Dedifferentiated amniotic fluid mesenchymal stem cell (primary cell): Measurements from ENCODE around the gene CUEDC1.

Source experiments
- DNase-seq: peaks from one replicate; pipeline ENCODE4 v3.0.0-alpha.2; 2016; ENCODE audit errors: extremely low spot score

CUEDC1 gene

DNA sequence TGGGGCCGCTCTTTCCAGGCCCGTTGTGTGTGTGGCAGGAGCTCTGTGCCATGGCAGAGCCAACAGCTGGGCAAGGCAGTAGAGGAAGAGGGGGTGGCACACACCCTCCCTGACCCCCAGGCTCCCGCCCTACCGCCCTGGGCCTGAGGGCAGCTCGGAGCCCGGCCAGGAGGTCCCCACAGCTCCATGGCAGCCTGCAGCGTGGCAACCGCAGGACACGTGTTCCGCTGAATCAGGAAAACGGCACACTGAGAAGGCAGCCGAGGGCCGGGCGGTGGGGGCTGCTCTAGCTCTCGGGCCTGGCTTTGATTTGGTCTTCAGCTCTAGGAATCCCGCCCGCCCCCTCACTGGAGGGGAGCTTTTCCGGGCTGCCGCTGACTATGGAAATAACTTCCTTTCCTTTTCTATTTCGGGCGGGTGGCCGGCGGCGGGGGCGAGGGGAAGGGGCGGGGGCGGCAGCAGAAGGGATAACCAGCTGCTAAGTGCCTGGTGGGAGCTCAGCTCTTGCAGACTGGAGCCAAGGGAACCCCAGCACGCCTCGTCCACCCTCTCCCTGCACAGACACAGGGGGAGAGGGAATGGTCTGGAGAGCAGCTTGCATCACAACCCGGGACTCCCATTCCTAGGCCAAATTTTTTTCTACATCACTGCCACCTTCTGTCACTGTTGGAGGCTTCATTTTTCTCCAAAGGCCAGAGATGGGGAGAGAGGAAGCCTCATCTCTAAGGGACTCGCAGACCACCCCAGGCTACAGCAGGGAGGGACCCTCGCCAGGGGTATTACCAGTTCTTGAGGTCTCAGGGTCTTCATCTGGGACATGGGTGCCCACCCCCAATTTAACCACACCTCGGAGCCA is 80.5 kb downstream of the CUEDC1 start:
- peak; percentile 96 for DNase-seq

DNA sequence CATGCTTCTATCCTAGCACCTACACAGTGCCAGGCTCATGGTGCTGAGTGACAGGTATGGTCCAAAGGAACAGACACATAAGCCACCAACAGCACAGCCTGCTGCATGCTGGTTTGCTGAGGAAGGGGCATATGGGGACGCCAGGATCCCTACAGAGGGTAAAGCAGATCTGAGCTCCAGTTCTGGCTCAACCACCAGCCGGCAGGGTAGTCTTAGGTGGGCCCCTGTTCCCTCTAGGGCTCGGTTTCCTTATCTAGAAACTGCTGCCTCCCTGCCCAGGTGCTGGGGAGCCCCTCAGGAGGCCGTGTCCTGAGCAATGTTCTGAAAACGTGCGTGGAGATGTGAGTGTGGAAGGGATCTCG is 81.2 kb downstream of the CUEDC1 start:
- no peak for DNase-seq

DNA sequence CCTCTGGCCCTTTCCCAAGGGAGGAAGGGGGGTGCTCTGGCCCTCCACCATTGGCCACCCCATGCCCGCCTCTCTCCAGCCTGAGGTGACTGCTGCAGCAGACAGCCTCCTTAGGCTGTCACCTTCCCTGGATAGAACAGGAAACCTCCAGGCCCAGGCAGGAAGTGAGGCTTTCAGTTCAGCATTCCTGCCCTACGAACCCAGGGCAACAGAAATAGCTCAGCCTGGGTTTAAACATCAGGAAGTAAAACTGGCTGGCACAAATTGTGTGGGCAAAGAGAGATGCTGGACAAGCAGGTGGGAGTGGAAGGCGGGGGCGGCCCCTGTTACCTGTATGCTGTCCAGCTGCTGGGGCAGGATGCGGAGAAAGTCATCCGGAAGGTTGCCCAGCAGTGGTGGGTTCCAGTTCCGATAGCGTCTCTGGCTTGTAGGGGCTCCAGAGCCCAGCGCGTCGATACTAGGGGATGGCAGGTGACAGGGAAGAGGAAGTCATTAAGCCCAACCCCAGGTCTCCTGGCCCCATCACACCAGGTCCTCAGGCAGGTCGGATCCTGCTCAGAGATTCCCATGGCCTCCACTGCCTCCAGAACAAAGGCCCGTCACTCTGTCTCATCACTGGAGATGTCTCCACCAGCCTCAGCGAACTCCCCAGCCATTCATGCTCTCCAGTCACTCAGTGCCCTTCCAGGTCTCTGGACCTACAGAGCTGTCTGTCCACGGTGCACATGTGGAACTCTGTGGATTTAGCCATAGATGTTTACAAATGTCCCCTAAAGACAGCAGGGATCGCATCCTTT is 81.8 kb downstream of the CUEDC1 start:
- no peak for DNase-seq

DNA sequence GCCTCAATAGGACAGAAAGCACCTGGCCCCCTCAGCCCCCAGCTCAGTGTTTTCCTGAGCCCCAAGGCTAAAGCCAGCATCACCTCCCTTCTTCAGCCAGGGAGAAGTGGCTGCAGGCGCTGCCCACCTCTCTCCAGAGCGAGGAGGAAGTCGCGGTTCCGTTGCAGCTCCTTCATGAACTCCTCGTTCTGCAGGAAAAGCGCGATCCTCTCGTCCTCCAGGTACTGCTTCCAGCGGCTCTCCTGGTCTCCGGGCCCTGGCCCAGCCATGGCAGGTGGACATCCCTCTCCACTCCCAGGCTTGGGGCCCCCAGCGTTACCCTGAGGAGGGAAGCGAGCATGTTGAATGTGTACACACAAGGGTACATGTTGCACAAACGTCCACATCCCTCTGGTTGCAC is 82.7 kb downstream of the CUEDC1 start:
- no peak for DNase-seq

DNA sequence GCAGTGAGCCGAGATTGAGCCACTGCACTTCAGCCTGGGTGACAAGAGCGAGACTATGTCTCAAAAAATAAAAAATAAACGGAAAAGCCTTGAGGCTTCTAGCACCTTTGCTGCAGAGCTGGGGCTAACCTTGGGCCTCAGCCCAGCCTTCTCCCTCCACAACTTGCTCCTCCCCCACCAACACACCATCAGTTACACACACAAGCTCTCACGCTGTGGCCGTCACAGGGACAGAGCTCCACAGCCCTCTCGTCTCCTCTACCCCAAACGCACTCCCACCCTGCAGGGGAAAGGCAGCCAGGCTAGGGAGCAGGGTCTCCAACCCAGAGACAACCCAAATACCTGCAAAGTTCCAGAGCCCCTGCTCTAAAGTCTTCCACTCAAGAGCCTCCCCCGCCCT is 83.3 kb downstream of the CUEDC1 start:
- no peak for DNase-seq

DNA sequence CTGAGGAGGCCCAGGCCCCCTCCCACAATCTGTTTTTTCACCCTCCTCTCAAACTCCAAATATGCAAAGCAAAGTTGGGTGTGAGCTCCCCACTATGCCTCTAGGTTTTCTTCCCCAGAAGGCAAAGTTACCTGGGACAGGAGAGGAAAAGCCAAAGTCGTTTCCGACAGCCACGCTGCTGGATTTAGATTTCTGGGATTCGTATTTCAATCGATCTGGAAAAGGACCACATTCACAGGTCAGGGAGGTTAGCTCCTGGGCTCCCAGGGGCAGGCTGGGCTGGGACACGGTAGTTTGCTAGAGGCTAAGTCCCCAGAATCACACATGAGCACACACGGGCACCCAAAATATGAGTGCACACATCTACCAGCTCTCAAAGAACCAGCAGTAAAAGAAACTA is 84.1 kb downstream of the CUEDC1 start:
- DNase-seq: no peak

DNA sequence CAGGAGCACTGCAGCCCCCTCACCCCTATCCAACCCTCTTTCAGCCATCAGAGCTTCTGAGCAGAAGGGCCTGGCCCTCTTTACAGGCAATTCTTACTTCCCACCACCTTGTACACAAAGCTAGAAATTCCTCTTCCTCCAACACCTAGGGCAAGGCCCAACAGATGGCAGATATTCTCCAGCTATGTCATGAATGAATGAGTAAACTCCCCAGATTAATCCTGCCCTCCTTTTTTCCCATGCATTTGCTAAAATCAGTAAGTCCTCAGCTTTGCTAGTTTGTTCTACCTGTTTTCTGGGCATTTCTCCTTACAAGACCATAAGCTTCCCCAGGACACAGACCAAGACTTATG is 85.0 kb downstream of the CUEDC1 start:
- DNase-seq: no peak

DNA sequence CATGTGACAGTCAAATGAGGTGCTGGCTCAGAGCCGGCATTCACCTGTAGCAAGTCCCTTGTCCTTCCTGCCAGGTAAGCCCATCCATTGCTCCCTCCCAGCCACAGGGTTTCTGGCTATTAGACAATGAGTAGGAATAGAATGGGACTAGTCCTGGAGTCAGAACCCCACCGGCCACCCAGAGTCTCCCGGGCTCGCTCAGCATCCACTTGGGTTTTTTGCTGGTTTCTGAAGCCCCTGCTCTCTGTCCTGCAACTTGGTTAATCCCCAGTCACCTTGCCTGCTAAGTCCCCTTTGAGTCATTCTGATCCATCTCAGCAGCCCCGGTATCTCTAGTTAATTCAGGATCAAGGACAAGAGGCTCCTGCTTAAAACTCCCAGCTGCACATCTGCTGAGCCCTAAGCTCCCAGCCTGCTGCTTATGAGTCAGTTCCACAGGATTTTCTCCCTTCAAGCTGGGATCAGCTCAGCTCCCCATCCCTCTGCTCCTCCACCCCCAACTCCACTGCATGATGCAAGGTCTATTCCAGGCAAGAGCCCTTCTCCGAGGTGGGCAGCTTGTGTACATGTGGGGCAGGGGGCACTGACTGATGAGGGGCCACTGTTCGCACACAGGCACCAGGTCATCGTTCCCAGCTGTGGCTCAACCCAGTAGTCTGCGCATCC is 85.5 kb downstream of the CUEDC1 start:
- peak; percentile 73 for DNase-seq

DNA sequence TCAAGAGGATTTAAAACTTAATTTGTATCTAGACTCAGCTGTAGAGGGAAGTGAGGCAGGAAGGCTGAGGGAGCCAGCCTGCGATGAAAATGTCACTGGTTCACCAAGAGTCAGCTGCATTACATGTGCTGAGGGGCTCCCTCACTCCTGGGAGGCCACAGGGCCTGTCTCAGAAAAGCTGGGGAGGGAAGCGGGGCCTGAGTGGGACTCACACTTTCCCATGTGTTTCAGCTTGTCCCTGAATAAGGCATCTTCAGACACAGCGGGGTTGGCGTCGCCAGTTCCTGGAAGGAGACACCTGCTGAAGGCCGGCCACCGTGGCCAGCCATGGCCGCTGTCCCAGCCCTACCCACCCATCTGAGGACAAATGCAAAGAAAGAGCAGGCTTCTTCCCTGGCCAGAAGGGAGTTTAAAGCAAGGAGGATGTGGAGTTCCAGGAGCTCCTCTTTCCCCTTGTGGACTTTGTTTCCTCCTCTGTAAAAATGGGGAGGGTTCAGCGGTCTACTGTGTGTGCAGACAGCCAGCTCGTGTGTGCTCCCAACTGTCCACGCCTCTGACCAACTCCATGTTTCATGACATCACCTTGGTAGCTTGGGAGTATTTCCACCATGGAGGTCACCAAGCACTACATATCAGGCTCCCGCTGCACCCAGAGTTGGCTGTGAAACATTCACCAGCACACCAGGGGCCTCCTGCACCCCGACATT is 86.1 kb downstream of the CUEDC1 start:
- DNase-seq: no peak

DNA sequence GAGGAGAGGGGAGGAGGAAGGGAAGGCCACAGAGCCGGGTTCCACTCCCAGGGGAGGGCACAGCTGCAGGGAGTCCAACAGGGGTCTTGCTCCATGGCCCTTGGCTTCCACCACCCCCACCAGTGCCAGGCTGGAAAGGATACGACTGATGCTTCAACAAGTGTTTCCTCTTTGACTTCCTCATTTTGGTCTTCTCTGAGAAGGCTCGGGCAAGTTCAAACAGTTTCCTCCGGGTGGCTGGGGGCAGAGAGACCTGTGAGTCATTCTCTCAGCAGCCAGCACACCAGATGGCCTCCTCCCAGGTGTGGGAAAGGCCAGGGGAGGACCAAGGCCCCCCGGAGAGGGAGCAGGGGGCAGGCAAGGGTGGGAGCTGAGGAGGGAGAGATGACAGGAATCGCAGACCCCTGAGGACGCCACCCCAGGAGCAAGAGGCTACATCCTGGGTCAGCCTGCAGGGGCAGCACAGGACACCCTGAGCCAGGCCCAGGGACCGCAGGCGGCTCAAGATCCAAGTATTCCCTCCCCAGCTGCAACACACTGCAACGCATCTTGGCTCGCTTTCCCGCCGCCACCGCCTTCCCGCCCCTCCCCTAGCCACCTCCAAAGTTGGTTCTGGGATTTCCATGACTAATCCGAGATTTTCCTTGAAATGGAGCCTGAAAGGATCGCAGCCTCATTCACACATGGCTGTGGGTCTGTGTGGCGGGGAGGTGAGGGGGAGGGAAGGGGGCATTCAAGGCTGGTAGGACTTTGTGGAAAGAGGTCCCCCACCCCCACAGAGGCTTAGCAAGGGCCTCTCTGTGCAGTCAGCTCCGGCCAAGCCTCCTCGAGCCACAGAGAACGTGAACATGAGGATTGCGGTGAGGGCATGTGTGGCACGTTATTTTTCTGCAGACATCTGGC is 87.0 kb downstream of the CUEDC1 start:
- DNase-seq: peak; percentile 87

DNA sequence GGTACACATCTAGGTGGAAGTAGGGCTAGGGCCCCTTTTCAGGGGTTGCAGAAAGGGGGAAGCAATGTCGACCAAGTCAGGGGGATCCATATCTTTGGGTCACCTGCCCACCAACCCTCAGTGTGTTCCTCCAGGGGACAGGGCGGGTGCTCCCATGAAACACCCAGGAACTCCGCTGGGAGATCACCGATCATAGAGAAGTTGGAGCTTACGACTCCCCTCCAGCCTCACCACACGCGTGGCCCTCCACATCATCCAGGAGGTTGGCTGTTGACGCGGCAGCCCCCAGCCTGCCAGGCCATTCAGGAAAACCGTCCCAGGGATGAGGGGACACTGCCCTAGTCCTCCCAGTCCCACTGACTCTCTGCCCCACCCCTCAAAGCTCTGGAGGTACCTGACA is 88.1 kb downstream of the CUEDC1 start:
- DNase-seq: no peak

DNA sequence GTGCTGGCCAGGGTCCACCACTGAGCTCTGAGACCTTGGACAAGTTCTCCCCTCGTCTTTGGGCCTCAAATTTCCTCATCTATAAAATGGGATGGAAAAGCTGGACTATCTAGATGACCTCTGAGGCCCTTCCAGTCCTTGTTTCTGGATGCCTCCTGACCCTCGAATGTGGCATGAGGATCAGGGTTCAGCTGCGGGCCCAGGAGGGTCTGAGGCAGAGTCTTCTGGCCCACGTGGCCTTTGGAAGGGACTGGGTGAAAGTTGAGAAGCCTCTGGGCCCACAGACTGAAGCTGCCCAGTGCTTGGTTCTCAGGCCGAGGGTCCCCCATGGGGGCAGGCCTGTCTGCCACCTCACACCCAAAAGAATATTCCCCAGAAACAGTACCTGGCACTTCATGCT is 88.5 kb downstream of the CUEDC1 start:
- DNase-seq: no peak

DNA sequence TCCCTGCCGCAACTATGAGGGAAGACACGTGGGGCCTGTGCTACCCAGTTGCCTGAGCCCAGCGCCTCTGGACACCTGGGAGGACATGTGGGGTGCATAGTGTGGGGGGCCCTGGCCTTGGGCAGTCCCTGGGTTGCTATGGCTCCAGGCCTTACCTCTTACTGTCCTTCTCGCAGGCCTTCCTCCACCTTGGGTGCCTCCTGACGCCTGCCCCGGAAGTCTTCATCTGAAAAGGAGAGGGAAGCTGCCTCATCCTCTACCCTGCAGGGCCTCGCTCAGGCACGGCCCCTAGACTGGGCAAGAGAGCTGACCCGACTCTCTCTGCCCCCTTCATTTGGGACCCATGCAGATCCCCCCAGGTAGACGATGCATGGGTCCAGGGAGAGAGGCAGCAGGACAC is 88.9 kb downstream of the CUEDC1 start:
- no peak for DNase-seq

DNA sequence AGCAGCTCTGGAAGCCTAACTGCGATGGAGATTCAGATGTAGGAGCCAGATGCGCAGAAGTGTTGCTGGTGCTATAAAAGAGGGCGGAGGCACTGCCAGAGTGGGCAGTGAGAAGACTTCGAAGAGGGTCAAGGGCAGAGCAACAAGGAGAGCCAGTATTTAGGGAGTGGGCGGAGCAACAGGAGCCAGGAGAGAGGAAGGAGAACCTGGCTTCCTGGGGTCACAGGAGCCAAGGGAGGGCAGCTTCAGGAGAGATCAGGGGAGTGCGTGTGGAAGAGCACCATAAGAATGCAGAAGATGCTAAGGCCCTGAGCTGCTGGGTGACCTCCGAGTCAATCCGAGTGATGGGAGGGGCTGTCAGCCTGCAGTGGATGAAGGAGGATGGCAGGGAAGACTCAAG is 90.9 kb downstream of the CUEDC1 start:
- DNase-seq: no peak

DNA sequence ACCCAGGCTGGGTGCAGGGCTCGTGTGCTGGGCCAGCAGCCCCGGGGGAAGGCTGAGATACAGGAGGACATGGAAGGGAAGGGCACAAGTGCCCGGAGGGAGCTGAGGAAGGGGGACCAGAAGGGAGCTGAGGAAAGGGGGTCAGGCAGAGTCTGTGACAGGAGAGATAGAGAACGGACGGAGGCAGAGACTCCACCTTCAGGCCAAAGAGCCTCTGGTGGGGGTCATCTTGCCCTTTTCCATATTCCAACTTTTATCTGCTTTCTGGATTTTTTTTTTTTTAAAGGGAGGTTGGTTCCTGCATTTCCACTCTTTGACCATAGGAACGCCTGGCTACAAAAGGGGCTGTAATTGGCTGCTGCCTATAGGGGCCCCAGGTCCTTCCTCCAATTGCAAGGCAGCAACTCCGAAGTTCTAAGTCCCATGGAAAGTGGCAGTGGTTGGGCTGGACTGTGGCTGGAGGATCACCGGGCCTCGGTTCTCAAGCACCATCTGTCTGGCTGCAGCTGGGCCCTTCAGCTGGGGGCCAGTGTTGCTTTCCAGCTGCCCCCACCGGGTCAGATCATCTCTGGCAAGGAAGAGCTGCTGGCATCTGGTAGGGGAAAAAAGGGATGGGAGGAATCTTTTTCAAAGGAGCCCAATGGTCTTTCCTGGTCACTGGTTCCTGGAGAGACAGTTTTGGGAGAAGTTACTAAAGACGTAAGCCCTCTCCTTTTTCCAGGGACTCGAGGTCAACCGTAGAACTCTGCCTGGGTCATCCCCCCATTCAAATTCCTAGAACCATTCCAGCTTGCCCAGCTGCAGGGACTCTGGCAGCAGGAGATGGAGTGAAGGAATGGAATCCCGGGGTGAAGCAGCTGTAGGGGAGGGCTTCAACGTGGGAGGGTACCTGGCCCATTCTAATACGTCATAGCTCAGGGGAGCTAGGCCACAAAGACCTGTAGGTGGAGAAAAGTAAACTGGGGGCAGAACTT is 92.2 kb downstream of the CUEDC1 start:
- DNase-seq: no peak

DNA sequence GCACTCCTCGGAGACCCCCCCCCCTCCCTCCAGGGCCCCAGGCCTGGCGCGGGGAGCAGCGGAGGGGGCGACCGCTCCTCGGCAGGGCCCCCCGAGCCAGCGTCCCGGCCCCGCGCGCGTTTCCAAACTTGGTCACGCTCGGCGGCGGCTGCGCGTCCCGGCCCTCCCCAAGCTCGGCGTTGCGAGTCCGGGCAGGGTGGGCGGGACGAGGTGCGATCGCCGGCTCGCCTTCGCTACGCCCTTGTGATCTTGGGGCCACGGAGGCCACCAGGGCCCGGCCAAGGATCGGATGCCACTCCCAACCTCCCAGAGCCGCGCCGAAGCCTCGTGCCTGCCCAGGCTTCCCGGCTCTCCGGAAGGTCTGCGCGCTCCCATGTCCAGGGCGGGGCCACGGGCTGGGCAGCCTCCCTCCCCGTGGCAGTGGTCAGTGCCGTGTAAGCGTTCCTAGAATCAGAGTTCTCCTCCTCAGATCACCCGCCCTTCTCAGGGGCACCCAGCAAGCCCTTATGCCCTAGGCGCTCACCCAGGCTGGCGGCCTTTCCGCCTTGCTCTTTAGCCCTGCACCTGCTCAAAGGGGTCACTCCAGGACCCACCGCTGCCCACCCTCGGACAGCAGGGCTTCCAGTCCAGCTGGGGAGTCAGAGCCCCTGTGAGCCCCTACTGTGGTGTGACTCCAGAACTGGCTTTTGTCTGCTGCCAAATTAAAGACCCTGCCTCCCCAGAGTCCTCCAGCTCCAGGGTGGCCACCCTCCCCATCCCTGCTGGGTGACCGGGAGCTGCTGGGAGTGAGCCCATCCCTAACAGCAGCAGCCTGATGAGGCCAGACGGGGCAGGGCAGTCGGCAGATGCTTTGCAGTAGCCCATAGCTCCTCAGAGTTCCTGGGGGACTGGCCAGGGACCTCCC is 93.2 kb downstream of the CUEDC1 start:
- no peak for DNase-seq

DNA sequence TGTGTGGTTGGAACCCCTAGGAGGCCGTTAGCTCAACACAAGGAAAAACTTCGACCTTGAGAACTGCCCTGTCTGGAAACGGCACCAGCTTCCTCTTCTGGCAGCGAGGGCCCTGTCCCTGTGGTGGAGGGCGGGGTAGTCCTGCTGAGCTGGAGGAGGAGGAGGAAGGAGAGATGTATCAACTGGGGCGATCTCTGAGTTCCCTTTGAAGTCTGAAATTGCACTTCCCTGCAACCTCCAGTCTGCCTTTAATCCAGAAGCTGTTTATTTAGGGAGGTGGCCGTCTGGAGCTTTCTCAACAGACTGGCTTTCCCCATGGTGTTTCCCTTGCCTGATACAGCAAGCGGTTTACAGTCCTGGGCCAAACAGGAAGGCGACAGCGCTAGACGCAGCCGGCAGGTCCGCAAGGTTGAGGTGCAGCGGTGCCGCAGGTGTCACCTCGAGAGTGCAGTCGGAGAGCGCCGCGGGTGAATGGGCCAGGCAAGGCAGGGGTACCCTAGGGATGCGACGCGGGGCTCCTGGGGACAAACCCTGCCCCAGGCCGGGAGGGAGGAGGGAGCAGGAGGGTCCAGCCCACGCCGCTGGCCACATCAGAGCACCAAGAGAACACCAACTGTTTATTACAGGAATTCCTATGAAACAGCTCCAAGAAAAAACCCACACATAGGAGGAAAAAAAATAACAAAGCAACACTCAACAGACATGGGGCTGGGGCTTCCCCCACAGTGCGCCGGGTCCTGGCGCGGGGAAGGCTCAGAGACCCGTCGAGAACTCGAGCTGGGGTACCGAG is 94.0 kb downstream of the CUEDC1 start:
- no peak for DNase-seq

DNA sequence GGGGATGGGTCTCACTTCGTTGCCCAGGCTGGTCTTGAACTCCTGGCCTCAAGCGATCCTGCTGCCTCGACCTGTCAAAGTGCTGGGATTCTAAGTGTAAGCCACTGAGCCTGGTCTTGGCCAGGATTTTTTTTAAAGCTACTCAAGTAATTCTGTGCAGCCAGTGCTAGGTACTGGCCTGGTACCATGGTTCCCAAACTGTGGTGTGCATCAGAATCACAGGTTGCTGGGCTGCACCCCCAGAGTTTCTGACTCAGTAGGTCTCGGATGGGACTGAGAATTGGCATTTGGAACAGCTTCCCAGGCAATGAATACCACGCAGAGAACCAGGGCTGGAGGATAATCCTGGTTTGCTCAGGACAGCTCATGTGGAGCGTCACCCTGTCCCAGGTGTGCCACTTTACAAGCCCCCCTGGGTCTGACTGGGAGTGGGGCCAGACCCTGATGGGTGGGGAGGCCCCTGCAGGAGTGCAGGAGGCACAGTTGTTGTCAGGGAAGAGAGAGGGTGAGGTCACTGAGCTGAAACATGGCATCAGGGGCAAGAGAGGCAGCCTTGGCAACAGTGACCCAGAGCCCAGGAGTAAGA is 94.7 kb downstream of the CUEDC1 start:
- no peak for DNase-seq
